KOPT-K1 (cell line): ENCODE measurements around the gene SMAD7.

Source experiments
- H3K27ac ChIP-seq: fragments of 200-600 bp; sonication (generic); 2 replicates; pipeline ENCODE4 v1.5.1; 2016; ENCODE audit warnings: antibody characterized with exemption, mild to moderate bottlenecking, low read depth, low read length; ENCODE audit not compliant: poor library complexity, severe bottlenecking
- H3K36me3 ChIP-seq: fragments of 200-600 bp; sonication (generic); 2 replicates; pipeline ENCODE4 v1.5.1; 2017; ENCODE audit warnings: antibody characterized with exemption, mild to moderate bottlenecking, low read length, moderate library complexity; ENCODE audit not compliant: insufficient read depth
- H3K9me3 ChIP-seq: fragments of 200-600 bp; sonication (generic); 2 replicates; pipeline ENCODE4 v1.5.1; 2017; ENCODE audit warnings: antibody characterized with exemption, low read length, mild to moderate bottlenecking; ENCODE audit not compliant: insufficient read depth, poor library complexity, severe bottlenecking

SMAD7 gene

GRCh38 chr18:48897531-48897930, 53.2 kb downstream of the SMAD7 start:
- Histone ChIP-seq H3K27ac (no peak overlapping the region), H3K36me3 (no peaks in the 10 kb centered on the region), H3K9me3 (no peaks in the 10 kb centered on the region)

DNA sequence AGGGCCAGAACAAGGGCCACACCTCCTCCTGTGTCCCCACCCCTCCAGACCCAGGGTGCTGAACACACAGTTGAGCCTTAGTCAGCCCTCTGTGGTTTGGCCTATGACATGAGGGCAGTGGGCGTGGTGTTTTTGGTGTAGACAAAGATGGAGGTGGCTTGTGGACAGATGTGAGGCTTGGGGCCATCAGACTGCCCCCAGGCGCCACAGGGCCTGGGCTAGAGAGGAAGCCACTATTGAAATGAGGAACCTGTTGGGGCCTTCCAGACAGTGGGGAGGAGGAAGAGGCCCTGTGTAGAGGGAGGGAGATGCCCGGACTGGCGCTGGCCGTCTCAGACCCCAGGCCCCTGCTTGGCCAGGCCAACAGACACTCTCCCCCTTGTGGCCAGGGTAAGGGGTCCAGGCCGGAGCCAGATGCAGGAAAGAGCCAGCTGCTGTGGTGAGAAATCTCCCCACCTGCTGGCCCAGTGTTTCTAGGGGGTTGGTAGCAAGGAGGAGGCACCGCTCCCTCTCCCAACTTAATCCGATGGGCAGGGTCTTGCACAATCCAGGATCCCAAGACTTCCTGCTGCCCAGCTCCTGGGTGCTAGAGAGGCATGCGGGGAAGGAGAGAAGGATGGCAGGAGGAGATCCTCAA, 53.8 kb downstream of the SMAD7 start:
- Histone ChIP-seq H3K9me3 (no peaks in the 10 kb centered on the region), H3K36me3 (no peaks in the 10 kb centered on the region), H3K27ac (no peak overlapping the region)

- Histone ChIP-seq H3K27ac (no peak overlapping the region), H3K9me3 (no peaks in the 10 kb centered on the region), H3K36me3 (no peaks in the 10 kb centered on the region)
Measured at GRCh38 chr18:48896326-48896874, 54.4 kb downstream of the SMAD7 start.

DNA sequence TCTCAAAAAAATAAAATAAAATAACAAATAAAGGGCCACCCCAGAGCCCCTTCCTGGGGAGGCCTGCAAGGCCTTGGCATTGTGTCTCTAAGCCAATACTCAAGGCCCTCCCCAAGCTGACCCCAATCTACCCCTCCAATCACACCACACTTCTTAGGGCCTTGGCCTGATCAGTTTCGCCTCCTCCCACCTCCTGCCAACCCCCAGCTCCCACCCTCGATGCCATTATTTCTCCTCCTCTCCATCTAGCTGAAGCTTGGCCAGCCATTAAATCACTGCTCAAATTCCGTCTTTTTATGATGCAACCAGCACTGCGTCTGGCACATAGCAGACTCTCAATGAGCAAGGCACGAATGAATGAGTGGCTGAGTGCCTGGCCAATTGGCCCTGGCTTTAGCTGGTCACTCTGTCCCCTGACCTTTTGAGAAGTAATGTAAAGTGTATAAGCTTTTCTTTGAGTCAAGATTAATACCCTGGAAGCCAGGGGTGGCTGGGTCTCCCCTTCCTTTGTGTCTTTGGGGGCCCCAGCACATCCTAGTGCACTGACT, 55.9 kb downstream of the SMAD7 start:
- H3K27ac ChIP-seq, result no peak overlapping the region
- no peaks in the 10 kb centered on the region for H3K9me3 ChIP-seq
- no peaks in the 10 kb centered on the region for H3K36me3 ChIP-seq

- Histone ChIP-seq H3K36me3 (no peaks in the 10 kb centered on the region), H3K27ac (no peak overlapping the region), H3K9me3 (no peaks in the 10 kb centered on the region)
Measured at GRCh38 chr18:48893608-48894600, 56.9 kb downstream of the SMAD7 start.

- Histone ChIP-seq H3K9me3 (no peaks in the 10 kb centered on the region), H3K27ac (no peak overlapping the region), H3K36me3 (no peaks in the 10 kb centered on the region)
Measured at GRCh38 chr18:48893061-48893607, 57.6 kb downstream of the SMAD7 start.

- Histone ChIP-seq H3K27ac (no peak overlapping the region), H3K9me3 (no peaks in the 10 kb centered on the region)
Measured at GRCh38 chr18:48892146-48892855, 58.5 kb downstream of the SMAD7 start.

DNA sequence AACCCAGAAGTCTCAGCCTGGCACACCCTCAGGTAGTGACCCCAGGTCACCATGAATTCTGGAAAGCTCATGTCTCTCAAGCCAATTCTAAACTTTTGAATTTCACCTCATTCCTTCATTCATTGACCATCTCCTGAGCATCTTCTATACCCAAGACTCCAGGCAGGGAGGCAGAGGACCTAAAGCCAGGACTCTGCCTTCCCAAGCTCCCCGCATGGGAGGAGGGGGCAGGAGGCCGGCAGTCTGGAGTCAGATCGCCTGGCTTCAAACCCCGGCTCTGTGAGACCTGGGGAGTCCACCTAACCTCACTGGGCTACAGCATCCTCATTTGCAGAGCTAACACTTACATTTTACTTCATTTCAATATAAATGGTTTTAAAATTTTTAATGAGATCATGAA, 59.0 kb downstream of the SMAD7 start:
- Histone ChIP-seq H3K9me3 (no peaks in the 10 kb centered on the region), H3K27ac (no peak overlapping the region), H3K36me3 (no peaks in the 10 kb centered on the region)

More at GRCh38 chr18:48892146-48892855, 58.5 kb downstream of the SMAD7 start:
- H3K36me3 ChIP-seq, result no peaks in the 10 kb centered on the region

GRCh38 chr18:48889981-48890762, 60.6 kb downstream of the SMAD7 start:
- Histone ChIP-seq H3K36me3 (no peaks in the 10 kb centered on the region), H3K27ac (no peak overlapping the region), H3K9me3 (no peaks in the 10 kb centered on the region)

DNA sequence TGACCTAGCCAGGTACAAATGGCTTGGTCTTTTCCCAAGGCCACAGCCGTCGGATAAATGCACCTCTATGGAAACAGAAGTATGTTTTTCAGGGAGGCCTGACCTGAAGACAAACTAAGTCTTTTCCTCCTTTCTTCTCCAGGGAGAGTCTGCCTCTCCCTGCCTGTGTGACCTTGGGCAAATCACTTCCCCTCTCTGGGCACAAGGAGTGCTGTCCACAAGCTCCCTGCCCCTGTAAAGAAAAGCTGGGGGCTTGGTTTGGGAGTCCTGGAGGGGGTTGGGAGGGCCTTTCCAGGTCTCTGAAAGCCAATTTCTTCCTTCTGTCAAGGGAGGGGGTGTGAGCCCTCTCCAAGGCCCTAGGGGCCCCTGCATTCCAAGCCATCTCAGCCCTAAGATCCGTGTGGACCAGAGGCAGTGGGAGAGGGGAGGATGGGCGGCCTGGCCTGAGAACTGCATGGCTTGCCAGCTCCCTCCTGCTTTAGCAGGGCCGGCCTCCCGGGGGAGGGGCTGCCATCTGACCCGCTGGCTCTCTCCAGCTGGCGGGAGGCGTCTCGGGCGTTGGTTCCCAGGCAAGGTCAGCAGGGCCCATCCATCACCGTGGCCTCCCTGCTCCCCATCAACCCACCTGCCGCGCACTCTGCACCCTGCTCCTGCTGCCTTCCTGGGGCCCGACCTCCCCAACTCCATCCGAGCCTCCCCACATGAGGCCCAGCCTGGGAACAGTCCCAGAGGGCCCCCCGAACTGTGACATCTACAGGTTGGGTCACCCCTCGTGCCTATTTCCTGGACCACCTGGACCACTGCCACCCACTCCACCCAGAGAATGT, 61.4 kb downstream of the SMAD7 start:
- Histone ChIP-seq H3K36me3 (no peaks in the 10 kb centered on the region), H3K27ac (no peak overlapping the region), H3K9me3 (no peaks in the 10 kb centered on the region)

DNA sequence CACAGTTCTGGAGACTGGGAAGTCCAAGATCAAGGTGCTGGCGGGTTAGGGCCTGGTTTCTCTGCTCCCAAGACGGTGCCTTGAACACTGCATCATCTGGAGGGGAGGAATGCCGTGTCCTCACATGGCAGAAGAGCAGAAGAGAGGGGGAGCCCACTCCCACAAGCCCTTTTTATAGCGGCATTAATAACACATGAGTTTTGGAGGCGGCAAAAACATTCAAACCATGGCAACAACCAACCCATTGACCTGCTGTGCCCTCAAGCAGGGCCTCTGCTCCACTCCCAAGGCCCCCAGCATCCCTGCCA, 62.0 kb downstream of the SMAD7 start:
- no peaks in the 10 kb centered on the region for H3K36me3 ChIP-seq
- no peaks in the 10 kb centered on the region for H3K9me3 ChIP-seq
- H3K27ac ChIP-seq, result no peak overlapping the region

DNA sequence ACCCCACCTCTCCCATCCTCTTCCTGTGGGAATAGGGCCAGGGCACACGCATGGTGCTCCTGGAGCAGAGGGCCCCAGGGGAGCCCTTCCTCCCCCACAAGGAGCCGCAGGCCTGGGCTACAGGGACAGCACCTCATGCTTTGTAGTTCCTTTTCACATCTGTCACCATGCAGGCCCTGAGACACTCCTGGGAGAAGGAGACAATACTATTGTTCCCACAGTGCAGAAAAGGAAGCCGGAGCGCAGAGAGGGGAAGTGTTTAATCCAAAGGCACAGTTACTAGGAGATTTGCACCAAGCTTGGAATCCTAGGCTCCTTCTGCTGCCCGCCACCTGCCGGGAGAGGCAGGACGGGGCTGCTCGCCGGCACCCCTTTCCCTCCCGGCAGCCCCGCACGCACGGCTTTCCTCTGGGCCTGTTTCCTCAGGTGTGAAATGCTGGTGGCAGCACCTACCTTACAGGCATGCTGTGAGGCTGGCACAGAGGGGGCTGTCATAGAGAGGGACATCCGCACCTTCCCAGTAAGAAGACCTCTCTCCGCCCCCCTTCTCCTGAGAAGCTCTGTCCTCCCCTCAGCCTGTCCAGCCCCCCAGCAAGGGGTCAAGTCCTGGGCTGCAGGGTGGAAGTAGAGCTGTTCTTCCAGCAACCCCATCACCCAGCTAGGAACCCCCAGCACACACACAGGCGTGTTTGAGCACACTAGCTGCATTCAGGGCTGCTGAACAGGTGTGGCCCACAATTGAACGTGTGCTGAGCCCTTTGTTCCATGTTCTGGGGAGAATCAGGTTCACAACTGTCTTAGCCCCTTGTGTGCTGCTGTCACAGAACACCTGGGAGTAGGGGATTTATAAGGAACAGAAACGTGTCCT, 62.6 kb downstream of the SMAD7 start:
- H3K27ac ChIP-seq, result no peak overlapping the region
- no peaks in the 10 kb centered on the region for H3K36me3 ChIP-seq
- H3K9me3 ChIP-seq, result no peaks in the 10 kb centered on the region
